SK-N-SH treated with all-trans-retinoic acid at 6 μM for 48 hours (cell line): ENCODE results near the gene IFRD2.

Source experiments
- ATAC-seq: fragments of 200-7000 bp; cut with Tn5 transposase; 3 replicates; pipeline ENCODE4 v1.9.1; 2020; ENCODE audit warnings: mild to moderate bottlenecking, moderate library complexity
- ARNTL ChIP-seq: fragments of 450-650 bp; formaldehyde crosslinking; IDR thresholded peaks from 2 replicates; pipeline ENCODE4 v1.5.0; 2020; ENCODE audit warnings: low read depth, mild to moderate bottlenecking, moderate library complexity, borderline replicate concordance
- CREB5 ChIP-seq: fragments of 250-450 bp; sonication (Bioruptor Pico); IDR thresholded peaks from 2 replicates; pipeline ENCODE4 v1.5.1; 2020; ENCODE audit warnings: low read depth, mild to moderate bottlenecking, moderate library complexity
- CSDC2 ChIP-seq: fragments of 250-450 bp; sonication (Bioruptor Pico); IDR thresholded peaks from 2 replicates; pipeline ENCODE4 v1.5.0; 2020; ENCODE audit warnings: mild to moderate bottlenecking, moderate library complexity
- CSRNP3 ChIP-seq: fragments of 250-450 bp; sonication (Bioruptor Pico); IDR thresholded peaks from 2 replicates; pipeline ENCODE4 v1.5.1; 2021; ENCODE audit warnings: mild to moderate bottlenecking, moderate library complexity
- ESRRG ChIP-seq: fragments of 250-450 bp; sonication (Bioruptor Pico); IDR thresholded peaks from 2 replicates; pipeline ENCODE4 v1.6.1; 2021; ENCODE audit warnings: mild to moderate bottlenecking
- GLIS3 ChIP-seq: fragments of 250-450 bp; sonication (Bioruptor Pico); IDR thresholded peaks from 2 replicates; pipeline ENCODE4 v1.5.0; 2020; ENCODE audit warnings: mild to moderate bottlenecking, moderate library complexity
- PATZ1 ChIP-seq: fragments of 250-450 bp; sonication (Bioruptor Pico); IDR thresholded peaks from 2 replicates; pipeline ENCODE4 v1.8.0; 2020; ENCODE audit warnings: mild to moderate bottlenecking, moderate library complexity, borderline replicate concordance
- POU6F1 ChIP-seq: fragments of 250-450 bp; sonication (Bioruptor Pico); IDR thresholded peaks from 2 replicates; pipeline ENCODE4 v1.8.0; 2021; ENCODE audit warnings: low read depth, mild to moderate bottlenecking, moderate library complexity, borderline replicate concordance
- PPARA ChIP-seq: fragments of 250-450 bp; sonication (Bioruptor Pico); IDR thresholded peaks from 2 replicates; pipeline ENCODE4 v1.5.0; 2020; ENCODE audit warnings: mild to moderate bottlenecking, borderline replicate concordance
- SNAI2 ChIP-seq: fragments of 250-450 bp; sonication (Bioruptor Pico); IDR thresholded peaks from 2 replicates; pipeline ENCODE4 v1.5.0; 2020; ENCODE audit warnings: mild to moderate bottlenecking, moderate library complexity
- TCF4 ChIP-seq: fragments of 250-450 bp; sonication (Bioruptor Pico); IDR thresholded peaks from 2 replicates; pipeline ENCODE4 v1.8.0; 2021; ENCODE audit warnings: mild to moderate bottlenecking, moderate library complexity, borderline replicate concordance
- TOX ChIP-seq: fragments of 250-450 bp; sonication (Bioruptor Pico); IDR thresholded peaks from 2 replicates; pipeline ENCODE4 v1.8.0; 2021; ENCODE audit warnings: mild to moderate bottlenecking, moderate library complexity, borderline replicate concordance
- TSHZ2 ChIP-seq: fragments of 250-450 bp; sonication (Bioruptor Pico); IDR thresholded peaks from 2 replicates; pipeline ENCODE4 v1.5.0; 2020; ENCODE audit warnings: mild to moderate bottlenecking, moderate library complexity
- ZC3H10 ChIP-seq: fragments of 250-450 bp; sonication (Bioruptor Pico); IDR thresholded peaks from 2 replicates; pipeline ENCODE4 v1.5.1; 2021; ENCODE audit warnings: mild to moderate bottlenecking, moderate library complexity
- ZNF70 ChIP-seq: fragments of 450-650 bp; formaldehyde crosslinking; IDR thresholded peaks from 2 replicates; pipeline ENCODE4 v1.5.0; 2020; ENCODE audit warnings: mild to moderate bottlenecking, moderate library complexity
- ZNF8 ChIP-seq: fragments of 450-650 bp; formaldehyde crosslinking; IDR thresholded peaks from 2 replicates; pipeline ENCODE4 v1.5.0; 2020; ENCODE audit warnings: mild to moderate bottlenecking, moderate library complexity

Gene IFRD2

GRCh38 chr3:50290161-50290641, 2.0 kb downstream of the IFRD2 start (continued):
- no peak for TF ChIP-seq POU6F1 (CRISPR knock-in tag)
- no peak for TF ChIP-seq GLIS3 (CRISPR knock-in tag)
- TF ChIP-seq SNAI2 (CRISPR knock-in tag), result no peak
- TF ChIP-seq ZNF8 (CRISPR knock-in tag), result no peak
- TF ChIP-seq PPARA (CRISPR knock-in tag), result no peak
- no peak for TF ChIP-seq CSRNP3 (CRISPR knock-in tag)

GRCh38 chr3:50289130-50289529, 3.1 kb downstream of the IFRD2 start:
- ATAC-seq, result no peak
- TF ChIP-seq ARNTL (CRISPR knock-in tag) (no peak), ESRRG (CRISPR knock-in tag) (no peak), TSHZ2 (CRISPR knock-in tag) (no peak), TCF4 (no peak)

GRCh38 chr3:50288387-50289007, 3.7 kb downstream of the IFRD2 start:
- TF ChIP-seq CSRNP3 (CRISPR knock-in tag), result no peak
- no peak for TF ChIP-seq ARNTL (CRISPR knock-in tag)
- no peak for TF ChIP-seq TOX (CRISPR knock-in tag)
- no peak for TF ChIP-seq TSHZ2 (CRISPR knock-in tag)
- no peak for TF ChIP-seq CREB5 (CRISPR knock-in tag)
- TF ChIP-seq GLIS3 (CRISPR knock-in tag), result no peak
- TF ChIP-seq ZNF8 (CRISPR knock-in tag), result no peak
- TF ChIP-seq PATZ1 (CRISPR knock-in tag), result no peak
- no peak for TF ChIP-seq CSDC2 (CRISPR knock-in tag)
- TF ChIP-seq TCF4, result no peak
- TF ChIP-seq ZC3H10 (CRISPR knock-in tag), result no peak
- no peak for TF ChIP-seq ZNF70 (CRISPR knock-in tag)
- ATAC-seq, result no peak
